GM20431 (cell line): ENCODE measurements around the gene GHRH.

Source experiments
- in situ Hi-C: fragments of 300-500 bp; cut with MseI, MboI; formaldehyde crosslinking; loops from one replicate; pipeline ENCODE4 v1.15.0; 2020; ENCODE audit warnings: low sequenced_read_pairs; ENCODE audit not compliant: unreplicated experiment

Gene GHRH

GRCh38 chr20:37220731-37221130 is 40.9 kb downstream of the GHRH start:
- in situ Hi-C loops: no loop called here

GRCh38 chr20:37219751-37220668 is 41.6 kb downstream of the GHRH start:
- in situ Hi-C loops: no loop called here

GRCh38 chr20:37218976-37219375 is 42.6 kb downstream of the GHRH start:
- in situ Hi-C loops: no loop called here

- in situ Hi-C loops: no loop called here
These were observed 43.2 kb downstream of the GHRH start for GRCh38 chr20:37218441-37218840.

GRCh38 chr20:37209661-37210314 is 51.8 kb downstream of the GHRH start:
- in situ Hi-C loops: no loop called here

GRCh38 chr20:37209193-37209592 is 52.4 kb downstream of the GHRH start:
- in situ Hi-C loops: no loop called here

GRCh38 chr20:37207171-37207570 is 54.4 kb downstream of the GHRH start:
- in situ Hi-C loops: no loop called here

- in situ Hi-C loops: no loop called here
These were observed 55.8 kb downstream of the GHRH start for GRCh38 chr20:37205794-37206193.

- in situ Hi-C loops: no loop called here
These were observed 56.5 kb downstream of the GHRH start for GRCh38 chr20:37205130-37205529.

- in situ Hi-C loops: no loop called here
These were observed 57.6 kb downstream of the GHRH start for GRCh38 chr20:37204056-37204455.

GRCh38 chr20:37202267-37202943 is 59.2 kb downstream of the GHRH start:
- in situ Hi-C loops: no loop called here

GRCh38 chr20:37201827-37202162 is 59.8 kb downstream of the GHRH start:
- in situ Hi-C loops: no loop called here
